ENCODE data around the gene CMC4. TPM values are rescaled to one million over a fixed set of nuclear protein-coding genes. Genes with fewer than 3 reads are reported as not detected.

Gene CMC4
- total RNA-seq, 5 donors from 2014 or later (not counting 1 experiment from before 2014, with no cell fraction given) = 3.3 to 12.7 (median 6.3) TPM

GRCh38 chrX:155027509-155028066, 43.3 kb downstream of the CMC4 start:
- Mint-ChIP-seq H3K9me3 (no peaks in the 10 kb centered on the region), H3K27me3 (peaks cover 0 to 14% of the 10 kb centered on the region in 2 donors), H3K27ac (peak overlapping the region; percentile 90 to 94), H3K4me1 (peaks cover 23 to 28% (median 27%) of the 10 kb centered on the region in 3 donors), H3K4me3 (peak overlapping the region; percentile 80 to 89 (median 84)), H3K36me3 (no peaks in the 10 kb centered on the region)
- CTCF ChIA-PET = interaction anchor here in 1 of 2 donors (0.8 to 1.4 kb wide), 5 partner anchors 21 to 42 kb away, joined by 3 to 10 read pairs (median 6); partner anchors contain the start of genes CMC4 and MTCP1
- DNase-seq (peak in 4 of 35 experiments; percentile 2 to 41 (median 7)), ATAC-seq (replicated peaks in 1 of 4) (no peak)
- Histone ChIP-seq H3K27ac (ENCODE audit: low read length) (peak overlapping the region; percentile 94), H3K4me1 (ENCODE audit: control insufficient read depth in 1 of 2, extremely low read depth in 1 of 2, insufficient read depth in 2 of 2, low read length in 2 of 2) (peaks cover 0 to 7% of the 10 kb centered on the region in 2 experiments), H3K4me3 (ENCODE audit: control insufficient read depth in 1 of 2, extremely low read depth in 1 of 2, low read length in 1 of 2) (peak overlapping the region; percentile 60 to 79), H3K27me3 (replicated peaks in 1 of 2; ENCODE audit: control insufficient read depth in 2 of 2, extremely low read depth in 1 of 2, insufficient read depth in 2 of 2, low read length in 1 of 2) (no peaks in the 10 kb centered on the region), H3K36me3 (ENCODE audit: control insufficient read depth in 2 of 2, extremely low read depth in 1 of 2, insufficient read depth in 1 of 2, low read length in 1 of 2) (no peaks in the 10 kb centered on the region), H3K9me3 (no peaks in the 10 kb centered on the region)
- POLR2A ChIA-PET = no interaction called here
- WGBS (ENCODE audit: insufficient coverage) = no CpG with 5 or more reads among the region's 14 CpGs

- ATAC-seq (replicated peaks in 1 of 4) (peak; percentile 91 to 94 (median 93)), DNase-seq (peak; percentile 81 to 97 (median 93))
- Mint-ChIP-seq H3K4me1 (peaks cover 23 to 28% (median 27%) of the 10 kb centered on the region in 3 donors), H3K4me3 (peak within 1 kb of the TSS; percentile 80 to 89 (median 84)), H3K27me3 (peaks cover 0 to 14% of the 10 kb centered on the region in 2 donors), H3K27ac (peak within 1 kb of the TSS; percentile 90 to 94), H3K9me3 (no peaks in the 10 kb centered on the region), H3K36me3 (no peaks in the 10 kb centered on the region)
- under 1% methylated on average over 70 of the region's 82 CpGs for WGBS (ENCODE audit: insufficient coverage)
- POLR2A ChIA-PET = interaction anchor here in 1 of 2 donors (0.6 to 1.0 kb wide), 5 partner anchors 11 to 109 kb away, joined by 3 to 6 read pairs (median 3); no protein-coding TSS in a partner anchor
- Histone ChIP-seq H3K27ac (ENCODE audit: low read length) (peak within 1 kb of the TSS; percentile 94), H3K4me1 (ENCODE audit: control insufficient read depth in 1 of 2, extremely low read depth in 1 of 2, insufficient read depth in 2 of 2, low read length in 2 of 2) (peaks cover 0 to 7% of the 10 kb centered on the region in 2 experiments), H3K9me3 (no peaks in the 10 kb centered on the region), H3K27me3 (replicated peaks in 1 of 2; ENCODE audit: control insufficient read depth in 2 of 2, extremely low read depth in 1 of 2, insufficient read depth in 2 of 2, low read length in 1 of 2) (no peaks in the 10 kb centered on the region), H3K4me3 (ENCODE audit: control insufficient read depth in 1 of 2, extremely low read depth in 1 of 2, low read length in 1 of 2) (peak within 1 kb of the TSS; percentile 60 to 79), H3K36me3 (ENCODE audit: control insufficient read depth in 2 of 2, extremely low read depth in 1 of 2, insufficient read depth in 1 of 2, low read length in 1 of 2) (no peaks in the 10 kb centered on the region)
- CTCF ChIA-PET = interaction anchor here in 1 of 2 donors (0.6 to 1.4 kb wide), 6 partner anchors 8 to 1101 kb away, joined by 3 to 10 read pairs (median 5); partner anchors contain the start of genes CMC4 and MTCP1
These were observed 44.0 kb downstream of the CMC4 start, which contains the start of gene FUNDC2 for GRCh38 chrX:155026727-155027508. TSS of gene FUNDC2 (plus strand) at chrX:155026844. CDS start at chrX:155026939, 95 bp downstream.

DNA sequence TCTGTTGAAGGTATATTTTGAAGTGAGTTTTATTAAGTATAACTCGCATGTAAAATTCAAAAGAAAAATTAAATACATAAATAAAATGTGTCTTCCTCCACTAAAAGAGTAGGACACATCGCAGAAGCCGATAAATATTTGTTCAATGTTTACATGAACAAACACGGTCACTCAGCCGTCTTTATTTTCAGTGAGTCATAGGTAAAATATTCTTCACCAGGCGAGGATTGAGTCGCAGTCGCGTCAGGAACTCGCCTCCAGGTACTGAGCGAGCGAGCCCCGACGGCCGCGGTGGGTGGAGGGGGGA, 44.6 kb downstream of the CMC4 start:
- DNase-seq = no peak
- no peaks in the 10 kb centered on the region for H3K36me3 Mint-ChIP-seq
- no CpG with 5 or more reads among the region's 16 CpGs for WGBS (ENCODE audit: insufficient coverage)
- peak overlapping the region; percentile 74 for H3K27ac ChIP-seq (ENCODE audit: low read length)
- peaks cover 0 to 14% of the 10 kb centered on the region in 2 donors for H3K27me3 Mint-ChIP-seq
- ChIA-PET POLR2A (interaction anchor here in 1 of 2 donors (0.6 to 1.0 kb wide), 5 partner anchors 11 to 109 kb away, joined by 3 to 6 read pairs (median 3); no protein-coding TSS in a partner anchor), CTCF (interaction anchor here in 1 of 2 donors (0.6 to 1.4 kb wide), 5 partner anchors 8 to 1101 kb away, joined by 3 to 10 read pairs (median 6); partner anchors contain the start of genes CMC4 and MTCP1)
- H3K36me3 ChIP-seq (ENCODE audit: control insufficient read depth in 2 of 2, extremely low read depth in 1 of 2, insufficient read depth in 1 of 2, low read length in 1 of 2) = no peaks in the 10 kb centered on the region
- peak overlapping the region; percentile 78 to 89 (median 80) for H3K4me3 Mint-ChIP-seq
- H3K27me3 ChIP-seq (replicated peaks in 1 of 2; ENCODE audit: control insufficient read depth in 2 of 2, extremely low read depth in 1 of 2, insufficient read depth in 2 of 2, low read length in 1 of 2) = no peaks in the 10 kb centered on the region
- peaks cover 23 to 26% (median 25%) of the 10 kb centered on the region in 3 donors for H3K4me1 Mint-ChIP-seq
- peaks cover 0 to 7% of the 10 kb centered on the region in 2 experiments for H3K4me1 ChIP-seq (ENCODE audit: control insufficient read depth in 1 of 2, extremely low read depth in 1 of 2, insufficient read depth in 2 of 2, low read length in 2 of 2)
- H3K9me3 ChIP-seq = no peaks in the 10 kb centered on the region
- ATAC-seq (replicated peaks in 1 of 4) = no peak
- H3K27ac Mint-ChIP-seq = peak overlapping the region; percentile 87 to 89
- no peaks in the 10 kb centered on the region for H3K9me3 Mint-ChIP-seq
- peak overlapping the region in 1 of 2 donors; percentile 37 for H3K4me3 ChIP-seq (ENCODE audit: control insufficient read depth in 1 of 2, extremely low read depth in 1 of 2, low read length in 1 of 2)

- H3K36me3 ChIP-seq (ENCODE audit: control insufficient read depth in 2 of 2, extremely low read depth in 1 of 2, insufficient read depth in 1 of 2, low read length in 1 of 2) = no peaks in the 10 kb centered on the region
- Mint-ChIP-seq H3K9me3 (no peaks in the 10 kb centered on the region), H3K27me3 (peaks cover 0 to 11% of the 10 kb centered on the region in 2 donors), H3K36me3 (no peaks in the 10 kb centered on the region), H3K27ac (no peak overlapping the region), H3K4me1 (peaks cover 15 to 16% (median 16%) of the 10 kb centered on the region in 3 donors), H3K4me3 (no peak overlapping the region)
- ChIA-PET CTCF (interaction anchor here in 1 of 2 donors (0.6 kb wide), 1 partner anchor 154 kb away, joined by 3 read pairs; no protein-coding TSS in a partner anchor), POLR2A (no interaction called here)
- no peak for ATAC-seq (replicated peaks in 1 of 4)
- DNase-seq = no peak
- no peak overlapping the region for H3K27ac ChIP-seq (ENCODE audit: low read length)
- WGBS (ENCODE audit: insufficient coverage) = 67% methylated on average over 2 of the region's 6 CpGs
- peaks cover 0 to 7% of the 10 kb centered on the region in 2 experiments for H3K4me1 ChIP-seq (ENCODE audit: control insufficient read depth in 1 of 2, extremely low read depth in 1 of 2, insufficient read depth in 2 of 2, low read length in 2 of 2)
- H3K27me3 ChIP-seq (replicated peaks in 1 of 2; ENCODE audit: control insufficient read depth in 2 of 2, extremely low read depth in 1 of 2, insufficient read depth in 2 of 2, low read length in 1 of 2) = no peaks in the 10 kb centered on the region
- no peaks in the 10 kb centered on the region for H3K9me3 ChIP-seq
- no peak overlapping the region for H3K4me3 ChIP-seq (ENCODE audit: control insufficient read depth in 1 of 2, extremely low read depth in 1 of 2, low read length in 1 of 2)
These were observed 46.8 kb downstream of the CMC4 start for GRCh38 chrX:155023907-155024833.

- POLR2A ChIA-PET = no interaction called here
- H3K9me3 Mint-ChIP-seq = no peaks in the 10 kb centered on the region
- no peaks in the 10 kb centered on the region for H3K36me3 Mint-ChIP-seq
- ATAC-seq (replicated peaks in 1 of 4) (no peak), DNase-seq (no peak)
- peaks cover 2% of the 10 kb centered on the region in 3 donors for H3K4me1 Mint-ChIP-seq
- Histone ChIP-seq H3K27me3 (replicated peaks in 1 of 2; ENCODE audit: control insufficient read depth in 2 of 2, extremely low read depth in 1 of 2, insufficient read depth in 2 of 2, low read length in 1 of 2) (no peaks in the 10 kb centered on the region), H3K9me3 (no peaks in the 10 kb centered on the region), H3K36me3 (ENCODE audit: control insufficient read depth in 2 of 2, extremely low read depth in 1 of 2, insufficient read depth in 1 of 2, low read length in 1 of 2) (no peaks in the 10 kb centered on the region), H3K4me3 (ENCODE audit: control insufficient read depth in 1 of 2, extremely low read depth in 1 of 2, low read length in 1 of 2) (no peak within 1 kb of the TSS), H3K27ac (ENCODE audit: low read length) (no peak within 1 kb of the TSS), H3K4me1 (ENCODE audit: control insufficient read depth in 1 of 2, extremely low read depth in 1 of 2, insufficient read depth in 2 of 2, low read length in 2 of 2) (no peaks in the 10 kb centered on the region)
- WGBS (ENCODE audit: insufficient coverage) = no CpG with 5 or more reads among the region's 1 CpG
- H3K27ac Mint-ChIP-seq = no peak within 1 kb of the TSS
- H3K27me3 Mint-ChIP-seq = peaks cover 0 to 11% of the 10 kb centered on the region in 2 donors
- no peak within 1 kb of the TSS for H3K4me3 Mint-ChIP-seq
- CTCF ChIA-PET = no interaction called here
These were observed 48.4 kb downstream of the CMC4 start, which contains the start of gene F8 for GRCh38 chrX:155022585-155022984. TSS of gene F8 (minus strand) at chrX:155022723. CDS start at chrX:155022552, 171 bp downstream.
